IPS DF 4.7 (cell line): Measurements from ENCODE around the gene SUMO3.
"Not testable (repeated sequence)": the region's sequence is repeated elsewhere in the genome, so short reads cannot be mapped to it uniquely, and the experiment has no call there.

ENCODE experiments used
- DNase-seq: peaks from one replicate; pipeline ENCODE4 v3.0.0-alpha.2; 2013; ENCODE audit warnings: low spot score; ENCODE audit errors: extremely low read depth

Gene SUMO3

DNA sequence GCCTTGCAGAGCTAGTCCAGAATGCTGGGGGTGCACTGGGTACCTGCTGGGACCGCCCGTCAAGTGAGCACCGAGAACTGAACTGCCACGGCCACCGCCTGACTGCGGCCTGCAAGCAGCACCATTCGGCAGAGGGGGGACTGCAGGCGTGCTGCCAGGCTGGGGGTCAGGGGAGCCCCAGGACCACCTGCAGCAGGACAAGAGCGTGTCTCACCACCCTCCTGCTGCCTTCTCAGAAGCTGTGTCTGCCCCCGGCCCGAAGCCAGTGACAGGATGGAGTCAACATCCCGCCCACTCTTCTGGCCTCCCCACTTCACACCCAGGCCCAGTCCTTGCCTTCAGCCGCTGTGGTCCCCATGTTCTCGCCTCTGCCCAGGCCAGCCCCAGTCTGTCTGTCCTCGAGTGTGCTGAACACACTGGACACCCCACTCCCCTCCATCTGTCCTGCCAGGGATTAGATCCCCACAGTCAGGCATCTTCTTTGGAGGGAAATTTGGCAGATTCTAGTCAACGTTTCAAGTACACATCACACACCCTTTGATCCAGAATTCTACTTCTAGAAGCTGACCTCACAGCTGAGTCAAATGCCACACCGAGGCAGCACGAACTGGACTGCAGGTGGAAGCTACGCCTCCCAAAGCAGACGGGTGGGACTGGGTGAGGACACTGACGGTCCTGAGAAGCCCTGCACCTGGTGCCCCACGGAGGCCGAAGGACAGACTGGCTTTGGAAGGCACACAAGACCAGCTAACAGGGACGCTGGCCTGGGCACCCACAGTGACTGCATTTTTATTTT lies 29.6 kb upstream of the SUMO3 start:
- DNase-seq, result no peak

GRCh38 chr21:44846485-44847260 lies 28.8 kb upstream of the SUMO3 start:
- no peak for DNase-seq

DNA sequence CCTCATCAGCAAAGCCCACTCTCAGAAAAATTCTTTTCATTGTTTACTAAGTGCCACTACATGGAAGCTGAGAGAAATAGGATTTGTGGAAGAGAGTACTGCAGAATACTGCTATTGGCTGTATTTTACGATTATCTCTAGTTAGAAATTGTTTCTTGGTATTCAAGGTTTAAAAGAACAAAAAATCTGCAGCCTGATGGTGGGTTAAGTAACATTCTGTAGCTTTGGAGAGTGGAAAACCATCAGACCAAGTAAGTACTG lies 28.3 kb upstream of the SUMO3 start:
- no peak for DNase-seq

GRCh38 chr21:44845418-44846223 lies 27.8 kb upstream of the SUMO3 start:
- DNase-seq, result no peak

DNA sequence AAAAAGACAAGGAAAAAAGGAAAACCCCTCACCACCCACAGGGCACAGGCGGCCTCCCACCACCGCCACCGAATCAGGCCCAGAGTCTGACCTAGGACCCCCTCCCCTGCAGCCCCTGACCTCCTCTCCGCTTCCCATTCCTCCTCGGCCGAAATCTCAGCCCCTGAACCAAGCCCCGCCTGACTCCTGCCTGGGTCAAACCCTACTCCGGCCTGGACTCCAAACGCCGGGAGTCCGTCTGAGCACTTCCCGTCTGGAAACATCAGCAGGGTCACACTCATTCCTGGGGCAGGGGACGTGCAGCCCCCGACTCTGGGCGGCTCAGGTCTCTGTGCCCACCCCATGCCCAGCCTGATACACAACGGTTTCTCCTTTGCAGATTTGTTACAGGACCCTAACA lies 26.4 kb upstream of the SUMO3 start:
- DNase-seq, result no peak

DNA sequence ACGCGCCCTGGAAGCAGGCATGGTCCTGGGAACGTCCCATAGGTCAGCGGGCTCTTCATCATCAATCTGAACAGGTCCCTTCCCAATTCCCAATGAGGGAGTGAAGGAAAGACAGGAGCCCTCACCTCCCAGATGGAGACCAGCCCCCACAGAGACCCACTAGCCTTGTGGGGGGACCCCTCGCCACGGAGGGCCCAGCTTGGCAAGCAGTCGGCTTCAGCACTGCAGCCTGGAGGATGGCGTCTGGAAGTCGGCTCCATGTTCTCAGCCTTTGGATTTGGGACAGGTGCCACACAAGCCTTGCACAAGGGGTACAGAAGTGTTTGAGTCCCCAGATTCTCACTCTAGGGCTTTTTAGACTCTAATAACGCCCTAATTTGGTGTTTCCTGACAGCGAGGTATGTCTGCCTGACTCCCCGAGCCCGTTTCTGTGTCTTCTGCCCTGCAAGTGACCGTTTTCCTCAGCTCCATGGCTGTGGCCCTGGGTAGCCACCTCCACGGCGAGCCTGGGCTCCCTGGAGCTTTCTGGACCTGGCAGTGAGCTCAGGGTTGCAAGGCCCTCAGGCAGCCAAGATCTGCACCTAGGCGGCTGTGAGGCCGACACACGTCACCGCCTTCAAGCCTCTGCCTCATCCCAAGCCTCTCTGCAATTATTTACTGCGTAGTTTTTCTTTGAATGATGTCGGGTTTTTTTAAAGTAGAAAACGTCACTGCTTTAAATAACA lies 25.0 kb upstream of the SUMO3 start:
- no peak for DNase-seq

DNA sequence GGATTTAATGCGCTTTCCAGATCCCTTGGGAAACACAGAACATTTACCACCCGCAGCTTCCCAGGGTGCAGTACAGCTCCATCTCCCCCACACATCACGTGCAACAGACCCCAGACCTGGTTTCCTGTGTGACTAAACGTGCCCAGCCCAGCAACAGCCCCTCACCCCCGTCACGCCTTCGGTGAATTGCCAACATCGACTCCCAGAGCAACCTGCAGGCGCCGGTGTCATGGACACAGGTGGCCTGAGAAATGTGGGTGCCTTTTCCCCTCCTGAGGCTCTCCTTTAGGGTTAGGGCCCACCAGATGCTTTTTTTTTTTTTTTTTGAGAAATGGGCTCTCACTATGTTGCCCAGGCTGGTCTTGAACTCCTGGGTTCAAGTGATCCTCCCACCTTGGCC lies 24.2 kb upstream of the SUMO3 start:
- DNase-seq, result no peak

DNA sequence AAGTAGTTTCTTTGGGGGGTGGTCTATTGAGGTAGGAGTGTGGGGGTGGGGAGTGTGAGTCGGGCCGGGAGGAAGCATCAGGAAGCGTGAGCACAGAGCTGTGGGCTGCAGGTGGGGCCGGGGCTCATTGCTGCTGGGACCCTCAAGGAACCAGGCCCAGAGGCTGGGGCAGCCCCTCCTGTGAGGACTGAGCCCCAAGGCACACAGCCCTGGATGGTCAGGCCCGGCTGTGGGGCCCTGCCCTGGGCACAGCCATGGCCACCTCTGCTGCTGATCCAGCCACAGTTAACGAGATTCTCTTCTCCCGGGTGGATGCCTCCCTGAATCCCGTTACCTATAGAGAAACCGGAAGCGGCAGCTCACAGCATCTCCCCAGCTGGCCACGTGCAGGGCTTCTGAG lies 22.9 kb upstream of the SUMO3 start:
- no peak for DNase-seq

GRCh38 chr21:44838951-44839350 lies 21.1 kb upstream of the SUMO3 start:
- no peak for DNase-seq

GRCh38 chr21:44838039-44838895 lies 20.4 kb upstream of the SUMO3 start:
- no peak for DNase-seq

GRCh38 chr21:44837537-44837936 lies 19.7 kb upstream of the SUMO3 start:
- DNase-seq, result no peak

GRCh38 chr21:44836666-44837471 lies 19.0 kb upstream of the SUMO3 start:
- no peak for DNase-seq

DNA sequence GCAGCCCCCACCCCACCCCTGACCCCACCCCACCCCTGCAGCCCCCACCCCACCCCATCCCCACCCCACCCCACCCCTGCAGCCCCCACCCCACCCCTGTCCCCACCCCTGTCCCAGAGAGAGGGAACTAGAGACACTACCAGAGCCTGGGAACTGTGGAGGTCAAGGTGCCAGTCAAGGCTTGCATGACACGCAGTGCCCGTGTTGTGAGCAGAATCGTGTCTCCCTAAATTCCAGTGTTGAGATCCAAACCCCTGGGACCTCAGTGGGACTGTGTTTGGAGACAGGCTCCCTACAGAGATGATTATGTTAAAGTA lies 18.4 kb upstream of the SUMO3 start:
- no peak for DNase-seq

DNA sequence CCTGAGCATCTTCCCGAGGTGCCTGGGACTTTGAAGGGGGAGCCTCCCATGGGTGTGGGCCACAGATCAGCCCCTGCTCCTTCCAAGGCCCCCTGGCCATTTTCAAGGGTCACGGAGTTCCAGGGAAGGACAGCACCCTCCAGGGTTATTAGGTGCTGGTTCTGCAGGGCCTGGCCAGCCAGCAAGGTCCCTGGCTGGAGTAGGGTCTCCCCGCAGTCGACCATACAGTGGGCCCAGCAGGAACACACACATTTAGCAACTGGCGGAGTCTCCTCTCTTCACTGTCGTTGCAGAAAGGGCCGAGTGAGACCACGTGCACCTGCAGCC lies 17.7 kb upstream of the SUMO3 start:
- no peak for DNase-seq

DNA sequence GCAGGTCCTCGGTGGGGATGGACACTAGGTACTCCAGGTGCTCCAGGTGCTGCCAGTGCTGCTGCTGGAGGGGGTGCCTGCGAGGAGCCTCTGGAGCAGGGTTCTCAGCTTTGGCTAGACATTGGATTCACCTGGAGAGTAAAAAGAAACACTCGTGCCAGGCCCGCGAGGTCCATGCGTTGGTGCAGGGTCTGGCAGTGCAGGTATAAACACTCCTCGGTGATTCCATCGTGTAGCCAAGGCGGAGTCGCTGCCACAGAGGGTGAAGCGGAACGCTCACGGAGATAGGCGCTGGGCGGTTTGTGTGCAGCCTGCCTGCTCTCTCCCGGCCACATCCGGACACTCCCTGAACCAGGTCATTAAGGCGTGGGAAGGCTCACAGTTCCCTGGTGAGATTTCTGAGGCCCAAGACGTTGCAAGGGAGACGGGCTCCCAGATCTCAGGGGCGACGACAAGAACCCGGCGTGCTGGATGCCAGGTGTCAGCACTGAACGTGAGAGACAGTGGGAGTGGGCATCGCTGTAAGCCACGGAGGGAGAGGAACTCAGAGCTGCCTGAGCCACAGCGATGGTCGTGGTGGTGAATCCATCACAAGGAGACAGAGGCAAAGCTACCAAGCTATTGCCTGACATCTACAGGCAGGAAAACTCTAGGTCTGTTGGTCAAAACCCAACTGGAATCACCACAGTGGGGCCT lies 17.2 kb upstream of the SUMO3 start:
- no peak for DNase-seq

DNA sequence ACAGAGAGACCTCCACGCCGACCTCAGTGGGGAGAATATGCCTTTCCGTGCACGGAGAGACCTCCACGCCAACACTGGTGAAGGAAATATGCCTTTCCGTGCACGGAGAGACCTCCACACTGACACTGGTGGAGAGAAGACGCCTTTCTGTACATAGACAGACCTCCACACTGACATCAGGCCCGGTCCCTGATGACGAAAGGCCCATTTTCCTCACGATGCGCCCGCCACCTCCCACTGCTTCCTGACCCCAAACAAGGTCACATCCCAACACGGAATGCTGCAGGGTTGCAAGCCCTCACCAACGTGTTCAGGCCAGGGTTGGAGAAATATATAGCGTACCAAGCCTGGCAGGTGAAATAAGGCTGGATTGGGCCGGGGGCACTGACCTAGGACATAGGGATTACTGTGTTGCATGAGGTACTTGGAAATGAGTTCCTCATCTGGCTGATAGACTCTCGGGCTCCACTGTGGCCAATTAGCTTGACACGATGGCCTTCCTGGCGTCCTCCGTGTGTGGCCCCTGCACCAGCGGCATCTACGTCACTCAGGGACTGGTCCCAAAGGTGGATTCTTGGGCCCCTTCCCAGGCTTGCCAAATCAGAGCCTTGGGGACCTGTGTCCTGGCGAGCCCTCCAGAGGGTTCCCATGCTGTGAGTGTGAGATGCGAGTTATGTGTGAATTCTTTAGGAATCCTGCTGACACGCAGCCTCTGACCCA lies 16.5 kb upstream of the SUMO3 start:
- no peak for DNase-seq

DNA sequence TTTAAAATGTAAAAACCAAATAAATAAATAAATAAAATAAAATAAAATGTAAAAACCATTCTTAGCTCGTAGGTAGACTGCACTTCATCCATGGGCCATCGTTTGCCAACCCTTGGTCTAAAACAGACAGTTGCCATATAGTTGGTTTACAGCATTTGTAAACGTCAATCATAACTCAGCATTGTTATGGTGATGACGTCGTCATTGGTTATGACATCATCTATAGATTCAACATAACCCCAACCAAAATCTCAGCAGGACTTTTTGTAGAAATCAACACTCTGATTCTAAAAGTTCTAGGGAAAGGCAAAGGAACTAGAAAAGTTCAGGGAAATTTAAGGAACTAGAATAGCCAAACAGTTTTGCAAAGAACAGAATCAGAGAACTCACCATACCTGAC lies 15.8 kb upstream of the SUMO3 start:
- no peak for DNase-seq

DNA sequence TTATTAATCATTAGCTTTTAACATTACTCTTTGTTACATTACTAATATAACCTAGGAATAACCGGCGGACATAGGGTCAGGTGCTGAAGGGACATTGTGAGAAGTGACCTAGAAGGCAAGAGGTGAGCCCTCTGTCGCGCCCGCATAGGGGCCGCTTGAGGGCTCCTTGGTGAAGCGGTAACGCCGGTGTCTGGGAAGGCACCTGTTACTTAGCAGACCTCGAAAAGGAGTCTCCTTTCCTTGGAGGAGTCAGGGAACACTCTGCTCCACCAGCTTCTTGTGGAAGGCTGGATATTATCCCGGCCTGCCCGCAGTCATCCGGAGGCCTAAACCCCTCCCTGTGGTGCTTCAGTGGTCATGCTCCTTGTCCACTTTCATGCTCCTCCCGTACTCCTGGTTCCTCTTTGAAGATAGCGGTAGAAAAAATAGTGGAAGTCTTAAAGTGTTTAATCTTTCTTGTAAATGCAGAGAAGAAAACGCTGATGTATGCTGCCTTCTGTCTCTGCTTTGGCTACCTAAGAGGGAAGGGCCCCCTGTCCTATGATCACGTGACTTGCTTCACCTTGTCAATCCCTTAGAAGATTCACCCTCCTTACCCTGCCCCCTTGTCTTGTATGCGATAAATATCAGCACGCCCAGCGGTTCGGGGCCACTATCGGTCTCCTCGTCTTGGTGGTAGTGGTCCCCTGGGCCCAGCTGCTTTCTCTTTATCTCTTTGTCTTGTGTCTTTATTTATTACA lies 14.8 kb upstream of the SUMO3 start:
- DNase-seq, result not testable (repeated sequence)
